Neural progenitor cell (in vitro differentiated cells): Measurements from ENCODE around the gene WFDC6. TPM values are rescaled to one million over a fixed set of nuclear protein-coding genes. Genes with fewer than 3 reads are reported as not detected.

ENCODE experiments used
- DNase-seq: peaks from one replicate; pipeline ENCODE4 v3.0.0-alpha.2; 2016; ENCODE audit warnings: low spot score
- H2AFZ ChIP-seq: fragments of 200-600 bp; sonication (generic); replicated peaks from 2 replicates; pipeline ENCODE4 v1.6.1; 2016; ENCODE audit warnings: antibody characterized with exemption
- H3F3A ChIP-seq: fragments of 200-600 bp; sonication (generic); 2 replicates; pipeline ENCODE4 v1.6.1; 2016; ENCODE audit warnings: antibody characterized with exemption, low read depth
- H3K27ac ChIP-seq: fragments of 200-600 bp; sonication (generic); 2 replicates; pipeline ENCODE4 v1.5.1; 2016; ENCODE audit warnings: mild to moderate bottlenecking
- H3K27me3 ChIP-seq: fragments of 200-600 bp; sonication (generic); 2 replicates; pipeline ENCODE4 v1.6.1; 2016; ENCODE audit warnings: mild to moderate bottlenecking, moderate library complexity
- H3K36me3 ChIP-seq: fragments of 200-600 bp; sonication (generic); 2 replicates; pipeline ENCODE4 v1.5.1; 2016
- H3K4me1 ChIP-seq: fragments of 200-600 bp; sonication (generic); 2 replicates; pipeline ENCODE4 v1.6.1; 2016; ENCODE audit warnings: mixed run types
- H3K4me2 ChIP-seq: fragments of 200-600 bp; sonication (generic); 2 replicates; pipeline ENCODE4 v1.6.1; 2016
- H3K4me3 ChIP-seq: fragments of 200-600 bp; sonication (generic); 2 replicates; pipeline ENCODE4 v1.5.1; 2016
- H3K79me2 ChIP-seq: fragments of 200-600 bp; sonication (generic); 2 replicates; pipeline ENCODE4 v1.6.1; 2016; ENCODE audit warnings: low read depth
- H3K9ac ChIP-seq: fragments of 200-600 bp; sonication (generic); 2 replicates; pipeline ENCODE4 v1.6.1; 2016
- H3K9me3 ChIP-seq: fragments of 200-600 bp; sonication (generic); 2 replicates; pipeline ENCODE4 v1.5.1; 2016; ENCODE audit warnings: low read depth
- H4K20me1 ChIP-seq: fragments of 200-600 bp; sonication (generic); 2 replicates; pipeline ENCODE4 v1.6.1; 2016; ENCODE audit warnings: low read depth
- H3K27ac Mint-ChIP-seq: 3 replicates; pipeline ENCODE4 v1.8.0; 2021; ENCODE audit warnings: mixed read lengths
- H3K27me3 Mint-ChIP-seq: 2 replicates; pipeline ENCODE4 v1.8.0; 2022; ENCODE audit warnings: low read depth, mild to moderate bottlenecking, inconsistent platforms, moderate library complexity, mixed read lengths; ENCODE audit not compliant: insufficient read depth
- H3K36me3 Mint-ChIP-seq: 3 replicates; pipeline ENCODE4 v1.8.0; 2021; ENCODE audit warnings: mixed read lengths
- H3K4me1 Mint-ChIP-seq: 3 replicates; pipeline ENCODE4 v1.8.0; 2021; ENCODE audit warnings: mixed read lengths
- H3K4me3 Mint-ChIP-seq: 3 replicates; pipeline ENCODE4 v1.8.0; 2021; ENCODE audit warnings: mild to moderate bottlenecking, moderate library complexity, mixed read lengths
- H3K9me3 Mint-ChIP-seq: 3 replicates; pipeline ENCODE4 v1.8.0; 2020; ENCODE audit warnings: mixed read lengths
- CTCF ChIP-seq: fragments of 200-600 bp; sonication (generic); IDR thresholded peaks from 2 replicates; pipeline ENCODE4 v1.5.1; 2017; ENCODE audit warnings: antibody characterized with exemption, mild to moderate bottlenecking
- EZH2 ChIP-seq: fragments of 200-600 bp; sonication (generic); IDR thresholded peaks from 2 replicates; pipeline ENCODE4 v1.6.1; 2017; ENCODE audit warnings: antibody characterized with exemption, mild to moderate bottlenecking, moderate library complexity
- EZH2phosphoT487 ChIP-seq: fragments of 200-600 bp; sonication (generic); IDR thresholded peaks from 2 replicates; pipeline ENCODE4 v1.6.1; 2017; ENCODE audit warnings: antibody characterized with exemption
- total RNA-seq: library from RNA; depleted of rRNA; stranded (reverse); fragments of >200 nt; gene quantifications from 2 replicates; pipeline ENCODE4 v1.2.3, GENCODE V29; 2015; ENCODE audit warnings: low replicate concordance

The WFDC6 gene
- total RNA-seq, 1 donor from 2014 or later: not detected

- H3K27ac ChIP-seq: no peak overlapping the region
- no peak overlapping the region for H3K4me3 Mint-ChIP-seq
- no peak for TF ChIP-seq EZH2phosphoT487
- TF ChIP-seq EZH2: no peak
- TF ChIP-seq CTCF: no peak
- no peaks in the 10 kb centered on the region for H3K4me1 Mint-ChIP-seq
- no peak overlapping the region for H3K4me3 ChIP-seq
- H3K27me3 Mint-ChIP-seq: peaks cover 4% of the 10 kb centered on the region
- H3K27ac Mint-ChIP-seq: no peak overlapping the region
- H4K20me1 ChIP-seq: no peaks in the 10 kb centered on the region
- H3K27me3 ChIP-seq: peaks cover 15% of the 10 kb centered on the region
- H3K9me3 ChIP-seq: no peaks in the 10 kb centered on the region
- no peaks in the 10 kb centered on the region for H3K79me2 ChIP-seq
- H3K9me3 Mint-ChIP-seq: no peaks in the 10 kb centered on the region
- H3F3A ChIP-seq: no peaks in the 10 kb centered on the region
- H3K9ac ChIP-seq: no peak overlapping the region
- DNase-seq: no peak
- H3K4me1 ChIP-seq: no peaks in the 10 kb centered on the region
- H3K4me2 ChIP-seq: no peak overlapping the region
- H3K36me3 ChIP-seq: no peaks in the 10 kb centered on the region
- no peaks in the 10 kb centered on the region for H3K36me3 Mint-ChIP-seq
- no peak overlapping the region for H2AFZ ChIP-seq
Measured at GRCh38 chr20:45523821-45524220, 15.5 kb downstream of the WFDC6 start.

GRCh38 chr20:45518282-45518681 is 21.0 kb downstream of the WFDC6 start:
- no peaks in the 10 kb centered on the region for H3K36me3 ChIP-seq
- H3K27me3 Mint-ChIP-seq: peaks cover 5% of the 10 kb centered on the region
- H3F3A ChIP-seq: no peaks in the 10 kb centered on the region
- no peak overlapping the region for H3K4me3 ChIP-seq
- no peak overlapping the region for H3K4me3 Mint-ChIP-seq
- no peaks in the 10 kb centered on the region for H3K36me3 Mint-ChIP-seq
- no peaks in the 10 kb centered on the region for H3K9me3 Mint-ChIP-seq
- H3K79me2 ChIP-seq: no peaks in the 10 kb centered on the region
- no peaks in the 10 kb centered on the region for H4K20me1 ChIP-seq
- no peak overlapping the region for H3K27ac Mint-ChIP-seq
- H3K4me1 Mint-ChIP-seq: no peaks in the 10 kb centered on the region
- H3K9me3 ChIP-seq: no peaks in the 10 kb centered on the region
- H3K27ac ChIP-seq: no peak overlapping the region
- H3K4me1 ChIP-seq: no peaks in the 10 kb centered on the region
- no peak for TF ChIP-seq CTCF
- TF ChIP-seq EZH2phosphoT487: no peak
- no peak for TF ChIP-seq EZH2
- no peak overlapping the region for H3K9ac ChIP-seq
- no peak for DNase-seq
- peaks cover 6% of the 10 kb centered on the region for H3K27me3 ChIP-seq
- H3K4me2 ChIP-seq: no peak overlapping the region
- H2AFZ ChIP-seq: no peak overlapping the region

- Histone ChIP-seq H3F3A (no peaks in the 10 kb centered on the region), H3K27ac (no peak within 1 kb of the TSS), H3K9ac (no peak within 1 kb of the TSS), H3K79me2 (no peaks in the 10 kb centered on the region), H3K4me1 (no peaks in the 10 kb centered on the region), H2AFZ (no peak within 1 kb of the TSS), H3K27me3 (no peaks in the 10 kb centered on the region), H4K20me1 (no peaks in the 10 kb centered on the region), H3K4me3 (no peak within 1 kb of the TSS), H3K36me3 (no peaks in the 10 kb centered on the region), H3K4me2 (no peak within 1 kb of the TSS), H3K9me3 (no peaks in the 10 kb centered on the region)
- Mint-ChIP-seq H3K27ac (no peak within 1 kb of the TSS), H3K4me1 (no peaks in the 10 kb centered on the region), H3K9me3 (no peaks in the 10 kb centered on the region), H3K4me3 (no peak within 1 kb of the TSS), H3K27me3 (peaks cover 7% of the 10 kb centered on the region), H3K36me3 (no peaks in the 10 kb centered on the region)
- DNase-seq: no peak
- no peak for TF ChIP-seq EZH2
- TF ChIP-seq CTCF: no peak
- TF ChIP-seq EZH2phosphoT487: no peak
Measured at GRCh38 chr20:45515147-45515913, 24.0 kb downstream of the WFDC6 start, which contains the start of gene SPINT3. SPINT3 (minus strand) TSS chr20:45515622; CDS start chr20:45515608, 14 bp downstream.
